Kidney epithelial cell (primary cell): ENCODE data around the gene TLE1. TPM values are rescaled to one million over a fixed set of nuclear protein-coding genes. Genes with fewer than 3 reads are reported as not detected.
"Not testable (repeated sequence)": the region's sequence is repeated elsewhere in the genome, so short reads cannot be mapped to it uniquely, and the experiment has no call there.

ENCODE experiments used
- DNase-seq: peaks from one replicate; pipeline ENCODE4 v3.0.0-alpha.2; 2010; ENCODE audit warnings: low read depth
- H3K27me3 ChIP-seq: 2 replicates; pipeline ENCODE4 v1.6.0; 2011; ENCODE audit warnings: low read length; ENCODE audit not compliant: control insufficient read depth, insufficient read depth
- H3K36me3 ChIP-seq: 2 replicates; pipeline ENCODE4 v1.5.1; 2011; ENCODE audit warnings: low read length; ENCODE audit not compliant: control insufficient read depth, insufficient read depth
- H3K4me3 ChIP-seq: 2 replicates; pipeline ENCODE4 v1.5.1; 2011; ENCODE audit warnings: low read depth, mild to moderate bottlenecking, control low read depth, low read length
- total RNA-seq: library from RNA; depleted of rRNA; stranded (reverse); fragments of >200 nt; gene quantifications from 2 replicates; pipeline ENCODE4 v1.2.3, GENCODE V29; 2015
- TF ChIP-seq, protein P1 (sequence below): IDR thresholded peaks from 2 replicates; pipeline ENCODE4 v1.5.1; 2011; ENCODE audit warnings: mild to moderate bottlenecking, moderate library complexity, low read length, control low read depth, inconsistent platforms; ENCODE audit not compliant: insufficient read depth, poor library complexity, severe bottlenecking

TLE1 gene
- total RNA-seq, 1 donor from 2014 or later: 64.1 TPM

DNA sequence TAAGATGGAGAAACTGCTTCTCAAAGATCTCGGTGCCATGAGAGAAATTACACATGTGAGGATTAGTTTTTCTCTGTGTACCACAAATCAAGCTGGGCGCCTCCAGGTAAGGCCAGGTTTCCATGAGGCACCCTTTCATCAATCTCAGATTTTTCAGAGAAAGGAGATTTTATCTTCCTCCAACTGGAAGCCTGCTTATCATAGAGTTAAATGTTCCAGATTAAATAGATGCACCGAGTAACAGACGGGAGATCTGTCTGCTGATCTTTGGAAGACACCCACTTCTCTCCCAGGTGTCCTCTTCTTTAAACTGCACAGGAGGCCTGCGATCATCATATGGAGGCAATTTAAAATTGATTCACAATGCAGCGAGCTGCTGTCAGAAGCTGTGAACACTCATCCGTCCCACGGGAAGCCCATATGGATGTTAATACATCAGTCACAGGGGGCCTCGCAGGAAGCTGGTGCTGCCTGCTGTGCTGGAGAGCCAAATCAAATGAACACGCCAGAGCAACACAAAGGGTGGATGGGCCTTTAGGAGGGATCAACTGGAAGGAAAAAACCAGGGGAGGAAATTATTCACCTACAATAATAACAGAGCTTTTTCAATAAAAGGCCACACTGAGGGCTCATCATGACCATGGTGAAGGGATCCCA lies 93.3 kb downstream of the TLE1 start:
- Histone ChIP-seq H3K4me3 (no peak overlapping the region), H3K36me3 (peaks cover 4% of the 10 kb centered on the region), H3K27me3 (no peaks in the 10 kb centered on the region)
- TF ChIP-seq, protein P1, sequence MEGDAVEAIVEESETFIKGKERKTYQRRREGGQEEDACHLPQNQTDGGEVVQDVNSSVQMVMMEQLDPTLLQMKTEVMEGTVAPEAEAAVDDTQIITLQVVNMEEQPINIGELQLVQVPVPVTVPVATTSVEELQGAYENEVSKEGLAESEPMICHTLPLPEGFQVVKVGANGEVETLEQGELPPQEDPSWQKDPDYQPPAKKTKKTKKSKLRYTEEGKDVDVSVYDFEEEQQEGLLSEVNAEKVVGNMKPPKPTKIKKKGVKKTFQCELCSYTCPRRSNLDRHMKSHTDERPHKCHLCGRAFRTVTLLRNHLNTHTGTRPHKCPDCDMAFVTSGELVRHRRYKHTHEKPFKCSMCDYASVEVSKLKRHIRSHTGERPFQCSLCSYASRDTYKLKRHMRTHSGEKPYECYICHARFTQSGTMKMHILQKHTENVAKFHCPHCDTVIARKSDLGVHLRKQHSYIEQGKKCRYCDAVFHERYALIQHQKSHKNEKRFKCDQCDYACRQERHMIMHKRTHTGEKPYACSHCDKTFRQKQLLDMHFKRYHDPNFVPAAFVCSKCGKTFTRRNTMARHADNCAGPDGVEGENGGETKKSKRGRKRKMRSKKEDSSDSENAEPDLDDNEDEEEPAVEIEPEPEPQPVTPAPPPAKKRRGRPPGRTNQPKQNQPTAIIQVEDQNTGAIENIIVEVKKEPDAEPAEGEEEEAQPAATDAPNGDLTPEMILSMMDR: no peak
- DNase-seq: no peak

DNA sequence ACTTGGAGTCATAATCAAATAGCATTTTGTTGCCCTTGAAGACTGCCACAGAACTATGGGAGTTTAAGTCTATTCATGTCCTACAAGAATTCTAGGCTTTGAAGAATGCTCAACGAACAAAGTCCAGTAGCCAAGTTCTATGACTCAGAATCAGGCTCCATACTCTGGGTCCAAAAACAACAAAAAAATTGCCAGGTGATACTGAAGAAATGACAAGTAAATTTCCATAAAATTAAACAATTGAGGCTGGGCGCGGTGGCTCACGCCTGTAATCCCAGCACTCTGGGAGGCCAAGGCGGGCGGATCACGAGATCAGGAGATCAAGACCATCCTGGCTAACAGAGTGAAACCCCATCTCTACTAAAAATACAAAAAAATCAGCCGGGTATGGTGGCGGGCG lies 94.1 kb downstream of the TLE1 start:
- H3K4me3 ChIP-seq, DNase-seq, H3K27me3 ChIP-seq, H3K36me3 ChIP-seq: not testable (repeated sequence)

DNA sequence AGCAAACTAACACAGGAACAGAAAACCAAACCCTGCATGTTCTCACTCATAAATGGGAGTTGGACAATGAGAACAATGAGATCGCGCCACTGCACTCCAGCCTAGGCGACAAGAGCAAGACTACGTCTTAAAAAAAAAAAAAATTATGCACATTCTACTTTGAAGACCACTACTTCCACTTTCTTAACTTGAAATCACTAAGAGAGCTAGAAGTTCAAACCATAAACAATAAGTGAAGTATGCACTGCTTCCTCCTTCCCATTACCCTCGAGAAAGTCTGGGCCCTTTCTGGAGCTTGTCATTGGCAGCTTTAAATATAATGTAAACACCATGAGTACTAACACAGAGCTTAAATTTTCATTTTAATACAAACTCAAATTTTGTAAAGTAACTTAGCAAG lies 94.9 kb downstream of the TLE1 start:
- TF ChIP-seq, protein P1: no peak
- DNase-seq: no peak
- Histone ChIP-seq H3K36me3 (peaks cover 6% of the 10 kb centered on the region), H3K4me3 (no peak overlapping the region), H3K27me3 (no peaks in the 10 kb centered on the region)

DNA sequence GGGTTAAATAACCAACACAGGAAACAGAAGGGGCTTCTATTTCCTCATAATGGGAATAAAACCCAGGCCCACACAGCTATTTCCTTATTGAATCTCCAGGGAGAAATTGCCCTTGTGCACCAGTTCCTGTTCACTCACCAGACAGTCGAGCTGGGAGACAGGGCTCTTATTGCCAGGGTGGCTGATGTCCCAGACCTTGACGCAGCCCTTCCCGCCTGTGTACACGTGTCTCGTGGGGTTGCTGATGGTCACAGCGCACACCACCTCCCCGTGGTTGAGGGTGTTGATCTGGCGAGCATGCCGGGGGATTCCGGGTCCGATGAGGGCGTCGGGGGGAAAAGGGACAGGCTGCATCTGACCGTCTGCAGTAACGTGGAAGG lies 96.5 kb downstream of the TLE1 start:
- no peak overlapping the region for H3K4me3 ChIP-seq
- no peaks in the 10 kb centered on the region for H3K27me3 ChIP-seq
- DNase-seq: no peak
- peaks cover 5% of the 10 kb centered on the region for H3K36me3 ChIP-seq
- TF ChIP-seq, protein P1: no peak

DNA sequence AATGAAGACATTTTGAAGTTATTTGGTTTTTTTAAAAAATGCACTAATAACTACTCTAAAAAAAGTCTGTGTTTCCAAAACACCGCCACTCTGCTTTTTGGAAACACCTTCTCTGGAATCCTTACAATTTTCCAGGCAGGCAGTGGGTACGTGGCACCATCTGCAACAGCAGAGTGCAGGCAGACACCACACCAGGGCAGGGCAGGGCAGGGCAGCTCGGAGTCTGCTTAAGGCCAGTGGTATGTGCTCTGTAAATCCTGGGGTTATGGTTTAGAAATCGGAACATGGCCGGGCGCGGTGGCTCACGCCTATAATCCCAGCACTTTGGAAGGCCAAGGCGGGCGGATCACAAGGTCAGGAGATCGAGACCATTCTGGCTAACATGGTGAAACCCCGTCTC lies 97.6 kb downstream of the TLE1 start:
- DNase-seq: no peak
- Histone ChIP-seq H3K27me3 (no peaks in the 10 kb centered on the region), H3K36me3 (peaks cover 5% of the 10 kb centered on the region), H3K4me3 (no peak overlapping the region)
- TF ChIP-seq, protein P1: no peak

DNA sequence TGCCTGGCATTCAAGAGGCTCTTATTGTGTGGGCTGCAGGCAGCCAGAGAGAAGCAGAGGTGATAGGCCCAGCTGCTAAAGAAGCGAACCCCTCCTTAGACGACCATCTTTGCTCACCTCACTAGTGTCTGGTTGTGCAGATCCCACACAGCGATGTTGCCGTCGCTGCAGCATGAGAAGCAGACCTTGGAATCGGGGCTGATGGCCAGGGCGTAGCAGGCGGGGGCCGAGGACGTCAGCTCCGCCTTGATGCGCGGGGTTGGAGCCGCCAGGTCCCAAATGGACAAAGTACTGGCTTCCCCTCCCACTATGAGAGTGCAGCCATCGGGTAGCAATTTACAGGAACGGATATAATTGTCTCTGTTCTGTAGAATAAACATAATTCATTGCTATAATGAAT lies 98.7 kb downstream of the TLE1 start:
- Histone ChIP-seq H3K4me3 (no peak overlapping the region), H3K36me3 (peaks cover 4% of the 10 kb centered on the region), H3K27me3 (no peaks in the 10 kb centered on the region)
- TF ChIP-seq, protein P1: no peak
- DNase-seq: no peak
